ENCODE measurements around the gene PRMT3.

- TF ChIP-seq CTCF (IDR thresholded peaks at IDR 0.05): no peak
- TF ChIP-seq EZH2 (IDR thresholded peaks at IDR 0.05): no peak
- TF ChIP-seq EZH2phosphoT487 (IDR thresholded peaks at IDR 0.05): no peak
Observed at GRCh38 chr11:20452585-20452984, 65.1 kb downstream of the PRMT3 start.
